WTC11 (cell line): ENCODE results near the gene LYPD6. TPM values are rescaled to one million over a fixed set of nuclear protein-coding genes. Genes with fewer than 3 reads are reported as not detected.

Experiments used
- ATAC-seq: fragments of 200-7000 bp; cut with Tn5 transposase; 2 replicates; pipeline ENCODE4 v1.10.0; 2021; ENCODE audit warnings: mild to moderate bottlenecking, moderate library complexity
- CTCF ChIA-PET: fragments of 300-600 bp; sonication (Branson Sonifier 250); formaldehyde crosslinking; loops from one replicate; lab custom pipeline; 2021; ENCODE audit warnings: antibody characterized with exemption; lab: Charles Lee
- POLR2A ChIA-PET: fragments of 350-600 bp; sonication (Branson Sonifier 250); formaldehyde crosslinking; loops from one replicate; lab custom pipeline; 2021; ENCODE audit warnings: antibody characterized with exemption; lab: Charles Lee
- DNase-seq: peaks from one replicate; pipeline ENCODE4 v3.0.0; 2021; ENCODE audit warnings: low spot score
- H3K27ac Mint-ChIP-seq: 2 replicates; pipeline ENCODE4 v1.8.0; 2021; ENCODE audit warnings: mixed read lengths
- H3K27me3 Mint-ChIP-seq: 2 replicates; pipeline ENCODE4 v1.8.0; 2021; ENCODE audit warnings: low read depth, mild to moderate bottlenecking, moderate library complexity, mixed read lengths
- H3K36me3 Mint-ChIP-seq: 2 replicates; pipeline ENCODE4 v1.8.0; 2021; ENCODE audit warnings: mixed read lengths
- H3K4me1 Mint-ChIP-seq: 2 replicates; pipeline ENCODE4 v1.8.0; 2022; ENCODE audit warnings: mixed read lengths
- H3K4me3 Mint-ChIP-seq: 2 replicates; pipeline ENCODE4 v1.8.0; 2021; ENCODE audit warnings: mild to moderate bottlenecking, moderate library complexity, mixed read lengths
- H3K9me3 Mint-ChIP-seq: 2 replicates; pipeline ENCODE4 v1.8.0; 2021; ENCODE audit warnings: mixed read lengths
- CREB1 ChIP-seq: sonication (generic); formaldehyde crosslinking; IDR thresholded peaks from 2 replicates; pipeline ENCODE4 v1.8.0; 2023; ENCODE audit warnings: mild to moderate bottlenecking, missing genetic modification reagents
- CREM ChIP-seq: sonication (generic); formaldehyde crosslinking; IDR thresholded peaks from 2 replicates; pipeline ENCODE4 v1.8.1; 2022; ENCODE audit warnings: mild to moderate bottlenecking, missing genetic modification reagents, moderate library complexity
- ESRRA ChIP-seq: sonication (generic); formaldehyde crosslinking; IDR thresholded peaks from 2 replicates; pipeline ENCODE4 v1.8.1; 2022; ENCODE audit warnings: mild to moderate bottlenecking, missing genetic modification reagents, borderline replicate concordance
- ETV6 ChIP-seq: sonication (generic); formaldehyde crosslinking; IDR thresholded peaks from 2 replicates; pipeline ENCODE4 v1.8.1; 2022; ENCODE audit warnings: mild to moderate bottlenecking, missing genetic modification reagents
- GRHL2 ChIP-seq: fragments of 250-450 bp; sonication (Bioruptor Pico); IDR thresholded peaks from 2 replicates; pipeline ENCODE4 v1.8.0; 2022; ENCODE audit warnings: mild to moderate bottlenecking, moderate library complexity; ENCODE audit not compliant: insufficient replicate concordance, severe bottlenecking
- JAZF1 ChIP-seq: fragments of 250-450 bp; sonication (Bioruptor Pico); IDR thresholded peaks from 2 replicates; pipeline ENCODE4 v1.9.0; 2021; ENCODE audit warnings: moderate library complexity, mild to moderate bottlenecking, inconsistent platforms
- NFATC4 ChIP-seq: fragments of 250-450 bp; sonication (Bioruptor Pico); IDR thresholded peaks from 2 replicates; pipeline ENCODE4 v1.9.0; 2021; ENCODE audit warnings: mild to moderate bottlenecking
- OVOL2 ChIP-seq: fragments of 250-450 bp; sonication (Bioruptor Pico); IDR thresholded peaks from 2 replicates; pipeline ENCODE4 v1.9.0; 2021; ENCODE audit warnings: mild to moderate bottlenecking, borderline replicate concordance
- SOX15 ChIP-seq: fragments of 250-450 bp; sonication (Bioruptor Pico); IDR thresholded peaks from 2 replicates; pipeline ENCODE4 v1.9.0; 2021; ENCODE audit warnings: mild to moderate bottlenecking
- ZNF232 ChIP-seq: sonication (generic); formaldehyde crosslinking; IDR thresholded peaks from 2 replicates; pipeline ENCODE4 v1.8.0; 2022; ENCODE audit warnings: mild to moderate bottlenecking, missing genetic modification reagents
- ZNF263 ChIP-seq: sonication (generic); formaldehyde crosslinking; IDR thresholded peaks from 2 replicates; pipeline ENCODE4 v1.8.1; 2022; ENCODE audit warnings: low read depth, mild to moderate bottlenecking, moderate library complexity, missing genetic modification reagents
- ZNF423 ChIP-seq: fragments of 250-450 bp; sonication (Bioruptor Pico); IDR thresholded peaks from 2 replicates; pipeline ENCODE4 v2.1.2; 2022; ENCODE audit warnings: mild to moderate bottlenecking, moderate library complexity
- total RNA-seq: library from RNA; stranded (reverse); gene quantifications from 3 replicates; pipeline ENCODE4 v1.2.3, GENCODE V29; 2021
- TF ChIP-seq, protein P1 (sequence below): sonication (generic); formaldehyde crosslinking; IDR thresholded peaks from 2 replicates; pipeline ENCODE4 v1.8.1; 2023; ENCODE audit warnings: mild to moderate bottlenecking, missing genetic modification reagents
- TF ChIP-seq, protein P2 (sequence below): sonication (generic); formaldehyde crosslinking; IDR thresholded peaks from 2 replicates; pipeline ENCODE4 v1.8.1; 2023; ENCODE audit warnings: mild to moderate bottlenecking, missing genetic modification reagents, moderate library complexity
- TF ChIP-seq, protein P3 (sequence below): sonication (generic); formaldehyde crosslinking; IDR thresholded peaks from 2 replicates; pipeline ENCODE4 v1.8.0; 2022; ENCODE audit warnings: missing genetic modification reagents
- TF ChIP-seq, protein P4 (sequence below): sonication (generic); formaldehyde crosslinking; IDR thresholded peaks from 2 replicates; pipeline ENCODE4 v1.8.0; 2023; ENCODE audit warnings: missing genetic modification reagents
- TF ChIP-seq, protein P5 (sequence below): fragments of 250-450 bp; sonication (Bioruptor Pico); IDR thresholded peaks from 2 replicates; pipeline ENCODE4 v2.1.2; 2022; ENCODE audit warnings: mild to moderate bottlenecking, moderate library complexity
- TF ChIP-seq, protein P6 (sequence below): sonication (generic); formaldehyde crosslinking; IDR thresholded peaks from 2 replicates; pipeline ENCODE4 v1.8.1; 2023; ENCODE audit warnings: mild to moderate bottlenecking, moderate library complexity, missing genetic modification reagents
- TF ChIP-seq, protein P7 (sequence below): sonication (generic); formaldehyde crosslinking; IDR thresholded peaks from 2 replicates; pipeline ENCODE4 v1.8.1; 2022; ENCODE audit warnings: mild to moderate bottlenecking, moderate library complexity, missing genetic modification reagents
- TF ChIP-seq, protein P8 (sequence below): sonication (generic); formaldehyde crosslinking; IDR thresholded peaks from 2 replicates; pipeline ENCODE4 v1.8.0; 2022; ENCODE audit warnings: mild to moderate bottlenecking, missing genetic modification reagents

Gene LYPD6
- total RNA-seq, 1 experiment from 2014 or later = 4.8 TPM

DNA sequence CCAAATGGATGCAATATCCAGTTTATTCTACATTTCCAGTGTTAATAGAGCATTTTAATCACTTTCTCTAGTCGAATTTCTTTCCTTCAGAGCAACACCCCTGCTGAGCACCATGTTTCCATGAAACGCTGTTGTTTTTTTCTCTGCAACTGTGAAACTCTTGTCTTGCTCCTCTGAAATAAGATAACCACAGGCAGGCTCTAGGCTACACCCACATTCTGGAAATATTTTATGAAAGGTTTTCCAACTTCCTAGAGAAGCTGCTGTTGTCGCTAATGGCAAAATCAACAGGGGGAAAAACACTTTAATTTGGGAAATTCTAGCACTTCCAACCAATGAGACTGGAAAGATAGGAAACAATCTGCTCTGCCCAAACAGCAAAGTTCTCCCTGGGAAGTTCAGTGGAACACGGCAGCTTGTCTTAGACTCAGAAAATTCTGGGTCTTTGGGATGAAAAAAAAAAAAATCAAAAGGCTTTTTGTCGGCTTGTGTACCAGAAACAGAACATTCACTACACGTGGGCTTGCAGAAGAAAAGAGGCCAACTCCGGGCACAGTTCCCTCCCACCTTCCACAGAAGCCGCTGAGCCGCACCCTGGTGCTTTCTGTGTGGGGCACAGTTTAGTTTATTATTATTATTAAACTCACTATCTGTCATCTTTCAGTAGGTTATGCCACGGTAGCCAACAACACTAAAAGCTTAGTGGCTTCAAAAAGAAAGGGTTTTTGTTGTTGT is 158.5 kb downstream of the LYPD6 start:
- no peak for DNase-seq
- Mint-ChIP-seq H3K27me3 (no peaks in the 10 kb centered on the region), H3K4me3 (no peak overlapping the region), H3K9me3 (no peaks in the 10 kb centered on the region), H3K27ac (no peak overlapping the region), H3K36me3 (no peaks in the 10 kb centered on the region), H3K4me1 (peaks cover 34% of the 10 kb centered on the region)
- no peak for ATAC-seq
- ChIA-PET CTCF (interaction anchor here (1.3 kb wide), 1 partner anchor 159 kb away, joined by 3 read pairs; no protein-coding TSS in a partner anchor), POLR2A (no interaction called here)
- TF ChIP-seq JAZF1 (CRISPR knock-in tag) (no peak), ETV6 (CRISPR knock-in tag) (no peak), OVOL2 (no peak), ESRRA (no peak), GRHL2 (CRISPR knock-in tag) (no peak), ZNF423 (CRISPR knock-in tag) (no peak), ZNF232 (CRISPR knock-in tag) (no peak), CREM (CRISPR knock-in tag) (no peak), SOX15 (no peak), NFATC4 (no peak), ZNF263 (no peak), CREB1 (CRISPR knock-in tag) (no peak)
- TF ChIP-seq, protein P1, sequence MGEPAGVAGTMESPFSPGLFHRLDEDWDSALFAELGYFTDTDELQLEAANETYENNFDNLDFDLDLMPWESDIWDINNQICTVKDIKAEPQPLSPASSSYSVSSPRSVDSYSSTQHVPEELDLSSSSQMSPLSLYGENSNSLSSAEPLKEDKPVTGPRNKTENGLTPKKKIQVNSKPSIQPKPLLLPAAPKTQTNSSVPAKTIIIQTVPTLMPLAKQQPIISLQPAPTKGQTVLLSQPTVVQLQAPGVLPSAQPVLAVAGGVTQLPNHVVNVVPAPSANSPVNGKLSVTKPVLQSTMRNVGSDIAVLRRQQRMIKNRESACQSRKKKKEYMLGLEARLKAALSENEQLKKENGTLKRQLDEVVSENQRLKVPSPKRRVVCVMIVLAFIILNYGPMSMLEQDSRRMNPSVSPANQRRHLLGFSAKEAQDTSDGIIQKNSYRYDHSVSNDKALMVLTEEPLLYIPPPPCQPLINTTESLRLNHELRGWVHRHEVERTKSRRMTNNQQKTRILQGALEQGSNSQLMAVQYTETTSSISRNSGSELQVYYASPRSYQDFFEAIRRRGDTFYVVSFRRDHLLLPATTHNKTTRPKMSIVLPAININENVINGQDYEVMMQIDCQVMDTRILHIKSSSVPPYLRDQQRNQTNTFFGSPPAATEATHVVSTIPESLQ (CRISPR knock-in tag) = no peak
- TF ChIP-seq, protein P2, sequence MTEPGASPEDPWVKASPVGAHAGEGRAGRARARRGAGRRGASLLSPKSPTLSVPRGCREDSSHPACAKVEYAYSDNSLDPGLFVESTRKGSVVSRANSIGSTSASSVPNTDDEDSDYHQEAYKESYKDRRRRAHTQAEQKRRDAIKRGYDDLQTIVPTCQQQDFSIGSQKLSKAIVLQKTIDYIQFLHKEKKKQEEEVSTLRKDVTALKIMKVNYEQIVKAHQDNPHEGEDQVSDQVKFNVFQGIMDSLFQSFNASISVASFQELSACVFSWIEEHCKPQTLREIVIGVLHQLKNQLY (CRISPR knock-in tag) = no peak
- TF ChIP-seq, protein P3, sequence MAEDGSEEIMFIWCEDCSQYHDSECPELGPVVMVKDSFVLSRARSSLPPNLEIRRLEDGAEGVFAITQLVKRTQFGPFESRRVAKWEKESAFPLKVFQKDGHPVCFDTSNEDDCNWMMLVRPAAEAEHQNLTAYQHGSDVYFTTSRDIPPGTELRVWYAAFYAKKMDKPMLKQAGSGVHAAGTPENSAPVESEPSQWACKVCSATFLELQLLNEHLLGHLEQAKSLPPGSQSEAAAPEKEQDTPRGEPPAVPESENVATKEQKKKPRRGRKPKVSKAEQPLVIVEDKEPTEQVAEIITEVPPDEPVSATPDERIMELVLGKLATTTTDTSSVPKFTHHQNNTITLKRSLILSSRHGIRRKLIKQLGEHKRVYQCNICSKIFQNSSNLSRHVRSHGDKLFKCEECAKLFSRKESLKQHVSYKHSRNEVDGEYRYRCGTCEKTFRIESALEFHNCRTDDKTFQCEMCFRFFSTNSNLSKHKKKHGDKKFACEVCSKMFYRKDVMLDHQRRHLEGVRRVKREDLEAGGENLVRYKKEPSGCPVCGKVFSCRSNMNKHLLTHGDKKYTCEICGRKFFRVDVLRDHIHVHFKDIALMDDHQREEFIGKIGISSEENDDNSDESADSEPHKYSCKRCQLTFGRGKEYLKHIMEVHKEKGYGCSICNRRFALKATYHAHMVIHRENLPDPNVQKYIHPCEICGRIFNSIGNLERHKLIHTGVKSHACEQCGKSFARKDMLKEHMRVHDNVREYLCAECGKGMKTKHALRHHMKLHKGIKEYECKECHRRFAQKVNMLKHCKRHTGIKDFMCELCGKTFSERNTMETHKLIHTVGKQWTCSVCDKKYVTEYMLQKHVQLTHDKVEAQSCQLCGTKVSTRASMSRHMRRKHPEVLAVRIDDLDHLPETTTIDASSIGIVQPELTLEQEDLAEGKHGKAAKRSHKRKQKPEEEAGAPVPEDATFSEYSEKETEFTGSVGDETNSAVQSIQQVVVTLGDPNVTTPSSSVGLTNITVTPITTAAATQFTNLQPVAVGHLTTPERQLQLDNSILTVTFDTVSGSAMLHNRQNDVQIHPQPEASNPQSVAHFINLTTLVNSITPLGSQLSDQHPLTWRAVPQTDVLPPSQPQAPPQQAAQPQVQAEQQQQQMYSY (CRISPR knock-in tag) = no peak
- TF ChIP-seq, protein P4, sequence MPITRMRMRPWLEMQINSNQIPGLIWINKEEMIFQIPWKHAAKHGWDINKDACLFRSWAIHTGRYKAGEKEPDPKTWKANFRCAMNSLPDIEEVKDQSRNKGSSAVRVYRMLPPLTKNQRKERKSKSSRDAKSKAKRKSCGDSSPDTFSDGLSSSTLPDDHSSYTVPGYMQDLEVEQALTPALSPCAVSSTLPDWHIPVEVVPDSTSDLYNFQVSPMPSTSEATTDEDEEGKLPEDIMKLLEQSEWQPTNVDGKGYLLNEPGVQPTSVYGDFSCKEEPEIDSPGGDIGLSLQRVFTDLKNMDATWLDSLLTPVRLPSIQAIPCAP (CRISPR knock-in tag) = no peak
- TF ChIP-seq, protein P5, sequence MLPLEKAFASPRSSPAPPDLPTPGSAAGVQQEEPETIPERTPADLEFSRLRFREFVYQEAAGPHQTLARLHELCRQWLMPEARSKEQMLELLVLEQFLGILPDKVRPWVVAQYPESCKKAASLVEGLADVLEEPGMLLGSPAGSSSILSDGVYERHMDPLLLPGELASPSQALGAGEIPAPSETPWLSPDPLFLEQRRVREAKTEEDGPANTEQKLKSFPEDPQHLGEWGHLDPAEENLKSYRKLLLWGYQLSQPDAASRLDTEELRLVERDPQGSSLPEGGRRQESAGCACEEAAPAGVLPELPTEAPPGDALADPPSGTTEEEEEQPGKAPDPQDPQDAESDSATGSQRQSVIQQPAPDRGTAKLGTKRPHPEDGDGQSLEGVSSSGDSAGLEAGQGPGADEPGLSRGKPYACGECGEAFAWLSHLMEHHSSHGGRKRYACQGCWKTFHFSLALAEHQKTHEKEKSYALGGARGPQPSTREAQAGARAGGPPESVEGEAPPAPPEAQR = no peak
- TF ChIP-seq, protein P6, sequence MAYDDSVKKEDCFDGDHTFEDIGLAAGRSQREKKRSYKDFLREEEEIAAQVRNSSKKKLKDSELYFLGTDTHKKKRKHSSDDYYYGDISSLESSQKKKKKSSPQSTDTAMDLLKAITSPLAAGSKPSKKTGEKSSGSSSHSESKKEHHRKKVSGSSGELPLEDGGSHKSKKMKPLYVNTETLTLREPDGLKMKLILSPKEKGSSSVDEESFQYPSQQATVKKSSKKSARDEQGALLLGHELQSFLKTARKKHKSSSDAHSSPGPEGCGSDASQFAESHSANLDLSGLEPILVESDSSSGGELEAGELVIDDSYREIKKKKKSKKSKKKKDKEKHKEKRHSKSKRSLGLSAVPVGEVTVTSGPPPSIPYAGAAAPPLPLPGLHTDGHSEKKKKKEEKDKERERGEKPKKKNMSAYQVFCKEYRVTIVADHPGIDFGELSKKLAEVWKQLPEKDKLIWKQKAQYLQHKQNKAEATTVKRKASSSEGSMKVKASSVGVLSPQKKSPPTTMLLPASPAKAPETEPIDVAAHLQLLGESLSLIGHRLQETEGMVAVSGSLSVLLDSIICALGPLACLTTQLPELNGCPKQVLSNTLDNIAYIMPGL (CRISPR knock-in tag) = no peak
- TF ChIP-seq, protein P7, sequence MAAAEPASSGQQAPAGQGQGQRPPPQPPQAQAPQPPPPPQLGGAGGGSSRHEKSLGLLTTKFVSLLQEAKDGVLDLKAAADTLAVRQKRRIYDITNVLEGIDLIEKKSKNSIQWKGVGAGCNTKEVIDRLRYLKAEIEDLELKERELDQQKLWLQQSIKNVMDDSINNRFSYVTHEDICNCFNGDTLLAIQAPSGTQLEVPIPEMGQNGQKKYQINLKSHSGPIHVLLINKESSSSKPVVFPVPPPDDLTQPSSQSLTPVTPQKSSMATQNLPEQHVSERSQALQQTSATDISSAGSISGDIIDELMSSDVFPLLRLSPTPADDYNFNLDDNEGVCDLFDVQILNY (CRISPR knock-in tag) = no peak
- TF ChIP-seq, protein P8, sequence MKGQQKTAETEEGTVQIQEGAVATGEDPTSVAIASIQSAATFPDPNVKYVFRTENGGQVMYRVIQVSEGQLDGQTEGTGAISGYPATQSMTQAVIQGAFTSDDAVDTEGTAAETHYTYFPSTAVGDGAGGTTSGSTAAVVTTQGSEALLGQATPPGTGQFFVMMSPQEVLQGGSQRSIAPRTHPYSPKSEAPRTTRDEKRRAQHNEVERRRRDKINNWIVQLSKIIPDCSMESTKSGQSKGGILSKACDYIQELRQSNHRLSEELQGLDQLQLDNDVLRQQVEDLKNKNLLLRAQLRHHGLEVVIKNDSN (CRISPR knock-in tag) = no peak
